H1 (cell line): ENCODE results near the gene CBX2. TPM values are rescaled to one million over a fixed set of nuclear protein-coding genes. Genes with fewer than 3 reads are reported as not detected.

Experiments
- EGR1 ChIP-seq: IDR thresholded peaks from 2 replicates; pipeline ENCODE4 v1.6.1; 2011; ENCODE audit warnings: low read depth, low read length, borderline replicate concordance
- KDM4A ChIP-seq: IDR thresholded peaks from one replicate; pipeline ENCODE4 v1.7.1; 2012; ENCODE audit warnings: low read depth, mild to moderate bottlenecking, moderate library complexity, low read length, inconsistent platforms; ENCODE audit not compliant: severe bottlenecking
- RNF2 ChIP-seq: fragments of 200-900, 300-1000 bp; sonication (generic); IDR thresholded peaks from 2 replicates; pipeline ENCODE4 v1.7.1; 2016; ENCODE audit warnings: borderline replicate concordance, low read depth, mild to moderate bottlenecking, antibody characterized with exemption, low read length; ENCODE audit not compliant: poor library complexity, severe bottlenecking; ENCODE audit errors: missing control alignments
- SUZ12 ChIP-seq: fragments of 200-600 bp; sonication (generic); IDR thresholded peaks from 2 replicates; pipeline ENCODE4 v1.6.1; 2012; ENCODE audit warnings: mild to moderate bottlenecking, inconsistent platforms, low read length, moderate library complexity, mixed read lengths
- TAF7 ChIP-seq: optimal IDR thresholded peaks from 2 replicates; pipeline ENCODE3; 2011; ENCODE audit warnings: low read depth, mild to moderate bottlenecking, inconsistent platforms, low read length, moderate library complexity, borderline replicate concordance
- TCF12 ChIP-seq: IDR thresholded peaks from 2 replicates; pipeline ENCODE4 v1.6.1; 2011; ENCODE audit warnings: low read depth, mild to moderate bottlenecking, low read length
- polyA plus RNA-seq, 7 experiments: library from polyadenylated mRNA; depleted of rRNA in 3 of 7; stranded (reverse) in 5 of 7; unstranded in 2 of 7; fragments of >200 nt in 5 of 7; fragments of 200-250 nt in 2 of 7; gene quantifications; 1 replicate in 5 of 7; 2 replicates in 1 of 7; 4 replicates in 1 of 7; pipeline versions ENCODE4 v1.2.1 to v1.2.3, GENCODE V29; 2011 to 2013; ENCODE audit warnings: missing spikeins in 2 of 7, mixed read lengths in 2 of 7
- total RNA-seq: library from RNA; stranded (reverse); fragmentation: NEBNext Ultra II Directional; extraction: Animal tissue kit (Norgen Biotek cat#: 25700); gene quantifications from 2 replicates; pipeline ENCODE4 v1.2.1, GENCODE V29; 2021
- TF ChIP-seq, protein P1 (sequence below), 3 experiments: IDR thresholded peaks; 1 replicate in 2 of 3; 2 replicates in 1 of 3; pipeline versions ENCODE4 v1.5.1 to v1.6.1; 2011; ENCODE audit warnings: low read length in 3 of 3, mild to moderate bottlenecking in 3 of 3, inconsistent platforms in 2 of 3, low read depth in 1 of 3, moderate library complexity in 1 of 3; ENCODE audit not compliant: insufficient read depth in 1 of 3; ENCODE audit errors: control extremely low read depth in 1 of 3

Gene CBX2
- total and polyA plus RNA-seq, 2 of the 8 experiments (the other 6 are each of a cell fraction or from before 2014, with no cell fraction given) = 64.3 to 83.9 TPM

DNA sequence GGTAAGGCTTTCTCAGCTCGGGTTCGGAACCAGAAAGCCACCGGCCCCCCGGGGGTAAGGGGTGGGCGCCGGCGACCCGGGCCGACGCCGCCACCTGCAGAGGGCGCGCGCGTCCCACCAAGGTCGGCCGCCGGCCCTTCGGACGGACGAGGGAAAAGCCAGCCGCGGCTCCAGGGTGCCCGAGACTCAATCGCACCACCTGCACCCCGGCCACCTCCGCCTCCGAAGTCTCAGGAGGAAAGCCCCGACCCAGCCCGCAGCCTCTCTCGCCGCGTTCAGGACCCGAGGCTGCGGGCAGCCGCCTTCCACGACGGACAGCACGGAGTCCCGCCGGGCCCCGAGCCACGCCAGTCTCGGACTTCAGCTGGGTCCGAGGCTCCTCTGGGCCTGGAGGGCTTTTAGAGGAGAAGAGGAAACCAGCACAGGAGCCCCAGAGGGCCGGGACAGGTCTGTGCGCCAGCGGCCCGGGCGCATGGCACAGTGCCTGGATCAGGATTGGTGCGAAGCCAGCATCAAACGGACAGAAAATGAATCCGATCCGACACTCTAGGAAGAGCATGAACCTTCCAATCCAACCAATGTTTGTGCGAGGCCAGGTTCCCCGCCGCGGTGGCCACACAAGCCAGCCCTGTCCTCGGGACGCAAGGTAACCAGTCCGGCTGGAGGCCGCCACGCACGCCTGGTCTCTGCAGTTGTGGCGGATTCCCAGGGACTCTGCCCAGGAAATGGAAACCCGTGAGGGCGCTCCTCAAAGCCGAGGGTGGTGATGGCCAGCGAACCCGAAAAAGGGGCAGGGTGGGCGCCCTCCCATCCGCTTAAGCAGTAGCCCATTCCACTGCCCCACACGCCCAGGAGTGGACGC is 12.2 kb downstream of the CBX2 start (continued):
- TF ChIP-seq RNF2 (peak; percentile 5), SUZ12 (peak; percentile 82), EGR1 (no peak), TCF12 (0 out of 2 replicates have a peak, but pooled peaks have one; percentile 8), TAF7 (peak; percentile 32), KDM4A (no peak)
- TF ChIP-seq, protein P1, sequence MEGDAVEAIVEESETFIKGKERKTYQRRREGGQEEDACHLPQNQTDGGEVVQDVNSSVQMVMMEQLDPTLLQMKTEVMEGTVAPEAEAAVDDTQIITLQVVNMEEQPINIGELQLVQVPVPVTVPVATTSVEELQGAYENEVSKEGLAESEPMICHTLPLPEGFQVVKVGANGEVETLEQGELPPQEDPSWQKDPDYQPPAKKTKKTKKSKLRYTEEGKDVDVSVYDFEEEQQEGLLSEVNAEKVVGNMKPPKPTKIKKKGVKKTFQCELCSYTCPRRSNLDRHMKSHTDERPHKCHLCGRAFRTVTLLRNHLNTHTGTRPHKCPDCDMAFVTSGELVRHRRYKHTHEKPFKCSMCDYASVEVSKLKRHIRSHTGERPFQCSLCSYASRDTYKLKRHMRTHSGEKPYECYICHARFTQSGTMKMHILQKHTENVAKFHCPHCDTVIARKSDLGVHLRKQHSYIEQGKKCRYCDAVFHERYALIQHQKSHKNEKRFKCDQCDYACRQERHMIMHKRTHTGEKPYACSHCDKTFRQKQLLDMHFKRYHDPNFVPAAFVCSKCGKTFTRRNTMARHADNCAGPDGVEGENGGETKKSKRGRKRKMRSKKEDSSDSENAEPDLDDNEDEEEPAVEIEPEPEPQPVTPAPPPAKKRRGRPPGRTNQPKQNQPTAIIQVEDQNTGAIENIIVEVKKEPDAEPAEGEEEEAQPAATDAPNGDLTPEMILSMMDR (IDR thresholded peaks at IDR 0.05; ENCODE audit: control extremely low read depth in 1 of 3, insufficient read depth in 1 of 3, low read depth in 1 of 3, low read length in 3 of 3) = peak; percentile 66 to 75 (median 73)
